Omental fat pad (tissue), 4 donors: ENCODE results near the gene ZNF385A. TPM values are rescaled to one million over a fixed set of nuclear protein-coding genes. Genes with fewer than 3 reads are reported as not detected.
A peak's percentile ranks its signal among the peaks of the same experiment; 100 is the strongest.

Experiments
- ATAC-seq: fragments of 150-250 bp; one replicate; pipeline ENCODE4 v1.9.1; 2016; ENCODE audit warnings: mild to moderate bottlenecking, moderate library complexity; ENCODE audit not compliant: low FRiP score
- DNase-seq: peaks from one replicate; pipeline ENCODE4 v3.0.0-alpha.2; 2019; ENCODE audit warnings: low spot score
- total RNA-seq, 4 donors: library from RNA; depleted of rRNA; stranded (reverse); fragments of >200 nt; gene quantifications; one replicate each; pipeline ENCODE4 v1.1.0, GENCODE V29; 2016
- TF ChIP-seq, protein P1 (sequence below), 3 donors: fragments of 450-650 bp; IDR thresholded peaks; one replicate each; pipeline ENCODE4 v1.5.1; 2016 to 2017; ENCODE audit warnings: antibody characterized with exemption in 3 of 3, mild to moderate bottlenecking in 3 of 3, moderate library complexity in 2 of 3

The ZNF385A gene
- total RNA-seq, 4 donors from 2014 or later, result 9.5 to 36.3 (median 21.8) TPM

- TF ChIP-seq, protein P1, sequence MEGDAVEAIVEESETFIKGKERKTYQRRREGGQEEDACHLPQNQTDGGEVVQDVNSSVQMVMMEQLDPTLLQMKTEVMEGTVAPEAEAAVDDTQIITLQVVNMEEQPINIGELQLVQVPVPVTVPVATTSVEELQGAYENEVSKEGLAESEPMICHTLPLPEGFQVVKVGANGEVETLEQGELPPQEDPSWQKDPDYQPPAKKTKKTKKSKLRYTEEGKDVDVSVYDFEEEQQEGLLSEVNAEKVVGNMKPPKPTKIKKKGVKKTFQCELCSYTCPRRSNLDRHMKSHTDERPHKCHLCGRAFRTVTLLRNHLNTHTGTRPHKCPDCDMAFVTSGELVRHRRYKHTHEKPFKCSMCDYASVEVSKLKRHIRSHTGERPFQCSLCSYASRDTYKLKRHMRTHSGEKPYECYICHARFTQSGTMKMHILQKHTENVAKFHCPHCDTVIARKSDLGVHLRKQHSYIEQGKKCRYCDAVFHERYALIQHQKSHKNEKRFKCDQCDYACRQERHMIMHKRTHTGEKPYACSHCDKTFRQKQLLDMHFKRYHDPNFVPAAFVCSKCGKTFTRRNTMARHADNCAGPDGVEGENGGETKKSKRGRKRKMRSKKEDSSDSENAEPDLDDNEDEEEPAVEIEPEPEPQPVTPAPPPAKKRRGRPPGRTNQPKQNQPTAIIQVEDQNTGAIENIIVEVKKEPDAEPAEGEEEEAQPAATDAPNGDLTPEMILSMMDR (IDR thresholded peaks at IDR 0.05), result no peak
- DNase-seq, result no peak
- no peak for ATAC-seq
These were observed 2.0 kb upstream of the ZNF385A start for GRCh38 chr12:54386403-54387113.

GRCh38 chr12:54385251-54385914 is 850 bp upstream of the ZNF385A start:
- DNase-seq, result no peak
- TF ChIP-seq, protein P1 (IDR thresholded peaks at IDR 0.05), result no peak
- ATAC-seq, result no peak

GRCh38 chr12:54383041-54383609 is 1.4 kb downstream of the ZNF385A start:
- DNase-seq, result no peak
- ATAC-seq, result peak; percentile 33
- TF ChIP-seq, protein P1 (IDR thresholded peaks at IDR 0.05), result no peak

DNA sequence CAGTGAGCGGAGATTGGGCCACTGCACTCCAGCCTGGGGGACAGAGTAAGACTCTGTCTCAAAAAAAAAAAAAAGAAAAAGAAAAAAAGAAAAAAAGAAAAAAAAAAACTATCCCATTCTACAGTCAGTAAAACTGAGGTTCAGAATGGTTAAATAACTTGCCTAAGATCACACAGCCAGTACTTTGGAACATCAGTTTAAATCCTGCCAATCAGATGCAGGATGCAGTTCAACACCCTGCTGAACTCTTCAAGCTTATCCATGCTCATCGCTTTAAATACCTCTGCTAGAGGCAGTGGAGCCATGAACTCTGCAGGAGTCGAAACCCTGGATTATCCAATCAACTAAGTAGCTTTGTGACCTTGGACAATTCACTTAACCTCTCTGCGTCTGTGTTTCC is 3.4 kb downstream of the ZNF385A start:
- DNase-seq (no peak), ATAC-seq (no peak)
- TF ChIP-seq, protein P1 (IDR thresholded peaks at IDR 0.05), result no peak

DNA sequence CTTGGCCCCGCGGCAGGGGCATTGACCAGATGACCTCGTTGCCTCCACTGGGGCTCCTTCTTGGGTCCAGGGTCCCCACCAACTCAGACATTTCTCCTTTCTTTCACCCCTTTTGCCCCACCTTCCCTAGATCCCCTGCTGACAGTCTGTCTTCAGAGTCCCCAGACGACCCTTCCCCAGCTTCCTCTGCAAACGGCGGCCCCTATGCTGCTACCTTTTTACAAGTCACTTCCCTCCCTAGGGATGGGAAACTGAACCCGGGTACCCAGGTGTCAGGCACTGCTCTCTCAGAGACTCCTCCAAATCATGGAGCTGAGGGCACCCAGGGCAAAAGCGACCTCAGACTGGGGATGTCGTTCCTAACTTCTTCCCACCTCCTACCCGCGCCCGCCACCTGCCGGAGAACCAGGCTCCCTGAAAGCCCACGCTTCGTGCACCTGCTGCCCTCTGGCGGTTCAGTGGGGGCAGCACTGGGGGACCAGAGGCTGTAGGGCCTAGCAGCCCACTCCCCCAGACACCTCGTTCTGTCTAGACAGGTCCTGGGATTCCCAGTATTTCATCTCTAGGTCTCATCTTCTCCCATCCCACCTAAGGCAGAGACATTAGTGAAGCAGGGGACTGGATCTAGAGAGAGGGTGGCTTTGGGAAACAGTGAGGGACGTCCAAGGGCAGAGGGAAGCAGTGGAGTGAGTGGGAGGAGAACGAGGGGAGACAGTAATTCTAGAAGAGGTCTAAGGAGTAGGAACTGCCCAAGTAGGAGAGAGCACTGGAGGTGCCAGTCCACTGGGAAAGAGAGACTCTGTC is 4.9 kb downstream of the ZNF385A start:
- DNase-seq (peak; percentile 83), ATAC-seq (peak; percentile 77)
- TF ChIP-seq, protein P1 (IDR thresholded peaks at IDR 0.05), result peak in 2 of 3 donors; percentile 94 to 100

GRCh38 chr12:54378796-54379397 is 5.6 kb downstream of the ZNF385A start:
- no peak for DNase-seq
- TF ChIP-seq, protein P1 (IDR thresholded peaks at IDR 0.05), result no peak
- ATAC-seq, result peak; percentile 48
